ENCODE results near the gene PRDM1. TPM values are rescaled to one million over a fixed set of nuclear protein-coding genes. Genes with fewer than 3 reads are reported as not detected.

Gene PRDM1
- total RNA-seq, 2 experiments from 2014 or later = 24.6 to 24.7 TPM

GRCh38 chr6:106056746-106057390 lies 29.3 kb upstream of the PRDM1 start:
- ChIA-PET CTCF (interaction anchor here (1.0 kb wide), 1 partner anchor 26 kb away, joined by 3 read pairs; no protein-coding TSS in a partner anchor), POLR2A (no interaction called here)
- Mint-ChIP-seq H3K36me3 (ENCODE audit: low read depth) (no peaks in the 10 kb centered on the region), H3K4me3 (no peak overlapping the region), H3K4me1 (ENCODE audit: low read depth) (peaks cover 14% of the 10 kb centered on the region), H3K27ac (no peak overlapping the region), H3K27me3 (peaks cover 7% of the 10 kb centered on the region), H3K9me3 (no peaks in the 10 kb centered on the region)
- DNase-seq (no peak), ATAC-seq (no peak)
- intact Hi-C loops (cut with micrococcal nuclease) = no loop called here
- TF ChIP-seq, protein P1, sequence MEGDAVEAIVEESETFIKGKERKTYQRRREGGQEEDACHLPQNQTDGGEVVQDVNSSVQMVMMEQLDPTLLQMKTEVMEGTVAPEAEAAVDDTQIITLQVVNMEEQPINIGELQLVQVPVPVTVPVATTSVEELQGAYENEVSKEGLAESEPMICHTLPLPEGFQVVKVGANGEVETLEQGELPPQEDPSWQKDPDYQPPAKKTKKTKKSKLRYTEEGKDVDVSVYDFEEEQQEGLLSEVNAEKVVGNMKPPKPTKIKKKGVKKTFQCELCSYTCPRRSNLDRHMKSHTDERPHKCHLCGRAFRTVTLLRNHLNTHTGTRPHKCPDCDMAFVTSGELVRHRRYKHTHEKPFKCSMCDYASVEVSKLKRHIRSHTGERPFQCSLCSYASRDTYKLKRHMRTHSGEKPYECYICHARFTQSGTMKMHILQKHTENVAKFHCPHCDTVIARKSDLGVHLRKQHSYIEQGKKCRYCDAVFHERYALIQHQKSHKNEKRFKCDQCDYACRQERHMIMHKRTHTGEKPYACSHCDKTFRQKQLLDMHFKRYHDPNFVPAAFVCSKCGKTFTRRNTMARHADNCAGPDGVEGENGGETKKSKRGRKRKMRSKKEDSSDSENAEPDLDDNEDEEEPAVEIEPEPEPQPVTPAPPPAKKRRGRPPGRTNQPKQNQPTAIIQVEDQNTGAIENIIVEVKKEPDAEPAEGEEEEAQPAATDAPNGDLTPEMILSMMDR (IDR thresholded peaks at IDR 0.05) = no peak

- Mint-ChIP-seq H3K36me3 (ENCODE audit: low read depth) (no peaks in the 10 kb centered on the region), H3K4me1 (ENCODE audit: low read depth) (peaks cover 14% of the 10 kb centered on the region), H3K9me3 (no peaks in the 10 kb centered on the region), H3K4me3 (no peak overlapping the region), H3K27ac (no peak overlapping the region), H3K27me3 (peaks cover 5% of the 10 kb centered on the region)
- no peak for ATAC-seq
- ChIA-PET POLR2A (no interaction called here), CTCF (interaction anchor here (2.3 kb wide), 1 partner anchor 11 kb away, joined by 7 read pairs; no protein-coding TSS in a partner anchor)
- intact Hi-C loops (cut with micrococcal nuclease) = no loop called here
- TF ChIP-seq, protein P1 (IDR thresholded peaks at IDR 0.05) = no peak
- DNase-seq = no peak
Observed at GRCh38 chr6:106059331-106059730, 26.8 kb upstream of the PRDM1 start.

- intact Hi-C loops (cut with micrococcal nuclease) = no loop called here
- POLR2A ChIA-PET = no interaction called here
Observed at GRCh38 chr6:106060167-106060566, 26.0 kb upstream of the PRDM1 start.

GRCh38 chr6:106063448-106063850 lies 22.7 kb upstream of the PRDM1 start:
- ChIA-PET CTCF (interaction anchor here (1.6 to 2.1 kb wide), 2 partner anchors 11 to 160 kb away, joined by 3 to 4 read pairs; no protein-coding TSS in a partner anchor), POLR2A (no interaction called here)
- Mint-ChIP-seq H3K9me3 (no peaks in the 10 kb centered on the region), H3K4me3 (no peak overlapping the region), H3K27me3 (peaks cover under 1% of the 10 kb centered on the region), H3K36me3 (ENCODE audit: low read depth) (no peaks in the 10 kb centered on the region), H3K4me1 (ENCODE audit: low read depth) (no peaks in the 10 kb centered on the region), H3K27ac (no peak overlapping the region)
- TF ChIP-seq, protein P1 (IDR thresholded peaks at IDR 0.05) = no peak
- ATAC-seq = no peak
- DNase-seq = no peak
- intact Hi-C loops (cut with micrococcal nuclease) = no loop called here

More at GRCh38 chr6:106060167-106060566, 26.0 kb upstream of the PRDM1 start:
- TF ChIP-seq, protein P1 (IDR thresholded peaks at IDR 0.05) = no peak
- H3K27ac Mint-ChIP-seq = no peak overlapping the region
- no peaks in the 10 kb centered on the region for H3K36me3 Mint-ChIP-seq (ENCODE audit: low read depth)
- ATAC-seq (no peak), DNase-seq (no peak)
- H3K9me3 Mint-ChIP-seq = no peaks in the 10 kb centered on the region
- no peak overlapping the region for H3K4me3 Mint-ChIP-seq
- peaks cover 14% of the 10 kb centered on the region for H3K4me1 Mint-ChIP-seq (ENCODE audit: low read depth)
- CTCF ChIA-PET = interaction anchor here (2.3 kb wide), 1 partner anchor 11 kb away, joined by 7 read pairs; no protein-coding TSS in a partner anchor
- peaks cover 5% of the 10 kb centered on the region for H3K27me3 Mint-ChIP-seq

GRCh38 chr6:106064142-106064541 lies 22.0 kb upstream of the PRDM1 start:
- Mint-ChIP-seq H3K27ac (no peak overlapping the region), H3K4me3 (no peak overlapping the region), H3K9me3 (no peaks in the 10 kb centered on the region), H3K27me3 (peaks cover 2% of the 10 kb centered on the region), H3K36me3 (ENCODE audit: low read depth) (no peaks in the 10 kb centered on the region), H3K4me1 (ENCODE audit: low read depth) (no peaks in the 10 kb centered on the region)
- DNase-seq (no peak), ATAC-seq (no peak)
- CTCF ChIA-PET = interaction anchor here (1.6 kb wide), 1 partner anchor 10 kb away, joined by 3 read pairs; no protein-coding TSS in a partner anchor
- TF ChIP-seq, protein P1 (IDR thresholded peaks at IDR 0.05) = no peak
- POLR2A ChIA-PET = no interaction called here
- intact Hi-C loops (cut with micrococcal nuclease) = no loop called here
